ENCODE results near the gene SRR. TPM values are rescaled to one million over a fixed set of nuclear protein-coding genes. Genes with fewer than 3 reads are reported as not detected.

The SRR gene
- total and polyA plus RNA-seq, 10 of the 15 experiments (the other 5 are each of a cell fraction or from before 2014, with no cell fraction given): 11.7 to 33.9 (median 20.2) TPM

- TF ChIP-seq ATF2 (IDR thresholded peaks at IDR 0.05; ENCODE audit: low read length) (no peak), MLLT1 (IDR thresholded peaks at IDR 0.05) (no peak), YBX1 (IDR thresholded peaks at IDR 0.05) (no peak), POLR2AphosphoS5 (IDR thresholded peaks at IDR 0.05; ENCODE audit: low read length) (peak; percentile 79; the same call in 1 of the 2 replicates), BHLHE40 (IDR thresholded peaks at IDR 0.05; ENCODE audit: borderline replicate concordance in 1 of 2, low read depth in 2 of 2, low read length in 1 of 2) (peak in 1 of 2 experiments; percentile 20; a peak in 2 of 4 replicates), NFIC (IDR thresholded peaks at IDR 0.05; ENCODE audit: low read depth, low read length) (no peak), POLR2AphosphoS2 (IDR thresholded peaks at IDR 0.05; ENCODE audit: low read depth, low read length) (no peak), ASH2L (IDR thresholded peaks at IDR 0.05; ENCODE audit: borderline replicate concordance, low read depth) (no peak), STAT3 (IDR thresholded peaks at IDR 0.05; ENCODE audit: low read depth, low read length) (no peak), KAT2A (conservative IDR thresholded peaks at IDR 0.05; ENCODE audit: control insufficient read depth, low read depth, low read length) (no peak), YY1 (IDR thresholded peaks at IDR 0.05; ENCODE audit: low read depth, low read length) (peak; percentile 93), RB1 (IDR thresholded peaks at IDR 0.05; ENCODE audit: borderline replicate concordance) (no peak; the same call in 1 of the 2 replicates), FOS (IDR thresholded peaks at IDR 0.05; ENCODE audit: borderline replicate concordance, extremely low read depth, insufficient read length) (no peak), TCF3 (IDR thresholded peaks at IDR 0.05; ENCODE audit: borderline replicate concordance, insufficient read depth, low read depth, low read length) (0 out of 2 replicates have a peak, but pooled peaks have one; percentile 23), EZH2 (IDR thresholded peaks at IDR 0.05; ENCODE audit: borderline replicate concordance, control insufficient read depth, low read depth, low read length) (no peak), JUNB (IDR thresholded peaks at IDR 0.05) (no peak)
Observed at GRCh38 chr17:2303204-2304188, at the start of gene SRR, which contains the start of gene SMG6 (continued).
